HCT116 (cell line): ENCODE measurements around the gene DHX32. TPM values are rescaled to one million over a fixed set of nuclear protein-coding genes. Genes with fewer than 3 reads are reported as not detected.
"Not testable (repeated sequence)": the region's sequence is repeated elsewhere in the genome, so short reads cannot be mapped to it uniquely, and the experiment has no call there.

ENCODE experiments used
- ATAC-seq: fragments of 200-7000 bp; cut with Tn5 transposase; 2 replicates; pipeline ENCODE4 v1.9.1; 2020; ENCODE audit warnings: mild to moderate bottlenecking, moderate library complexity
- BruUV-seq: library from RNA; stranded (reverse); fragments of 400-500 nt; replicated peaks from 2 replicates; lab custom pipeline; 2021; lab: Mats Ljungman, UMichigan
- CTCF ChIA-PET: fragments of 300-600 bp; sonication (Branson Sonifier 250); formaldehyde crosslinking; loops from one replicate; lab custom pipeline; 2021; ENCODE audit warnings: antibody characterized with exemption; lab: Charles Lee
- POLR2A ChIA-PET: fragments of 300-600, 350-600 bp; sonication (Branson Sonifier 250); formaldehyde crosslinking; loops from one replicate; lab custom pipeline; 2021; ENCODE audit warnings: antibody characterized with exemption; lab: Charles Lee
- RAD21 ChIA-PET, 2 experiments: fragments of 300-600 bp; sonication (Branson Sonifier 250); formaldehyde crosslinking; loops; one replicate each; lab custom pipeline; 2023; ENCODE audit warnings: low total read pairs in 2 of 2; ENCODE audit not compliant: uncharacterized antibody in 2 of 2, unreplicated experiment in 2 of 2, low non-redundant PET in 1 of 2; lab: Charles Lee
- DNase-seq: peaks from one replicate; pipeline ENCODE4 v3.0.0-alpha.2; 2010; ENCODE audit warnings: low read depth, low spot score
- H2AFZ ChIP-seq: fragments of 200-600 bp; shearing (Covaris generic), sonication (generic); 2 replicates; pipeline ENCODE4 v1.6.1; 2017; ENCODE audit warnings: low read depth, mixed run types, mixed read lengths, antibody characterized with exemption, low read length; ENCODE audit not compliant: poor library complexity, severe bottlenecking
- H3K27ac ChIP-seq: 2 replicates; pipeline ENCODE4 v1.5.1; 2012; ENCODE audit warnings: low read depth, low read length
- H3K27me3 ChIP-seq: fragments of 200-600 bp; sonication (generic); 2 replicates; pipeline ENCODE4 v1.6.1; 2016; ENCODE audit warnings: mixed run types, low read length, mixed read lengths; ENCODE audit not compliant: insufficient read depth
- H3K36me3 ChIP-seq, 2 experiments: fragments of 200-500 bp in 1 of 2; fragments of 200-600 bp in 1 of 2; sonication (Bioruptor generic) in 1 of 2; sonication (generic) in 1 of 2; 2 replicates each; pipeline versions ENCODE4 v1.5.1 to v1.6.1; 2014 to 2016; ENCODE audit warnings: low read length in 2 of 2, inconsistent platforms in 1 of 2, mixed read lengths in 1 of 2, mixed run types in 1 of 2; ENCODE audit not compliant: insufficient read depth in 2 of 2, control insufficient read depth in 1 of 2
- H3K4me1 ChIP-seq, 2 experiments: fragments of 200-600 bp in 1 of 2; sonication (generic) in 1 of 2; 2 replicates each; pipeline versions ENCODE4 v1.5.1 to v1.6.1; 2012 to 2017; ENCODE audit warnings: low read length in 2 of 2, inconsistent platforms in 1 of 2, mild to moderate bottlenecking in 1 of 2, mixed read lengths in 1 of 2, mixed run types in 1 of 2, moderate library complexity in 1 of 2; ENCODE audit not compliant: insufficient read depth in 2 of 2, control insufficient read depth in 1 of 2
- H3K4me2 ChIP-seq: fragments of 200-600 bp; sonication (generic); 2 replicates; pipeline ENCODE4 v1.6.1; 2017; ENCODE audit warnings: mixed run types, low read length, mixed read lengths
- H3K4me3 ChIP-seq, 2 experiments: fragments of 200-600 bp in 1 of 2; sonication (generic) in 1 of 2; replicated peaks in 1 of 2; 2 replicates each; pipeline ENCODE4 v1.5.1; 2011 to 2016; ENCODE audit warnings: low read length in 2 of 2, control low read depth in 1 of 2, low read depth in 1 of 2, mild to moderate bottlenecking in 1 of 2, mixed read lengths in 1 of 2, mixed run types in 1 of 2
- H3K79me2 ChIP-seq: fragments of 200-600 bp; sonication (generic); 2 replicates; pipeline ENCODE4 v1.6.1; 2017; ENCODE audit warnings: mild to moderate bottlenecking, mixed run types, low read length, moderate library complexity, mixed read lengths; ENCODE audit not compliant: insufficient read depth
- H3K9ac ChIP-seq: fragments of 200-600 bp; sonication (generic); 2 replicates; pipeline ENCODE4 v1.6.1; 2016; ENCODE audit warnings: low read length, mixed read lengths
- H3K9me2 ChIP-seq: fragments of 200-600 bp; sonication (generic), shearing (Covaris generic); 2 replicates; pipeline ENCODE4 v1.6.1; 2017; ENCODE audit warnings: mixed run types, mild to moderate bottlenecking, moderate library complexity; ENCODE audit not compliant: insufficient read depth
- H3K9me3 ChIP-seq, 2 experiments: fragments of 200-500 bp in 1 of 2; fragments of 200-600 bp in 1 of 2; sonication (Bioruptor generic) in 1 of 2; sonication (generic) in 1 of 2; 2 replicates each; pipeline ENCODE4 v1.6.1; 2014 to 2017; ENCODE audit warnings: low read length in 2 of 2, mixed read lengths in 2 of 2, inconsistent platforms in 1 of 2, low read depth in 1 of 2, mild to moderate bottlenecking in 1 of 2, mixed run types in 1 of 2, moderate library complexity in 1 of 2; ENCODE audit not compliant: control insufficient read depth in 1 of 2, insufficient read depth in 1 of 2
- H4K20me1 ChIP-seq: fragments of 200-600 bp; sonication (generic), shearing (Covaris generic); 2 replicates; pipeline ENCODE4 v1.6.1; 2017; ENCODE audit warnings: mixed run types, mild to moderate bottlenecking, moderate library complexity; ENCODE audit not compliant: insufficient read depth
- intact Hi-C: fragments of 100-400 bp; cut with micrococcal nuclease; formaldehyde crosslinking; loops from 2 replicates; pipeline ENCODE4 v1.10.0; 2022
- total RNA-seq: library from RNA; stranded (reverse); gene quantifications from one replicate; pipeline ENCODE4 v1.2.1, GENCODE V29; 2021; ENCODE audit not compliant: unreplicated experiment

The DHX32 gene
- total RNA-seq, 1 experiment from 2014 or later, result 50.9 TPM

DNA sequence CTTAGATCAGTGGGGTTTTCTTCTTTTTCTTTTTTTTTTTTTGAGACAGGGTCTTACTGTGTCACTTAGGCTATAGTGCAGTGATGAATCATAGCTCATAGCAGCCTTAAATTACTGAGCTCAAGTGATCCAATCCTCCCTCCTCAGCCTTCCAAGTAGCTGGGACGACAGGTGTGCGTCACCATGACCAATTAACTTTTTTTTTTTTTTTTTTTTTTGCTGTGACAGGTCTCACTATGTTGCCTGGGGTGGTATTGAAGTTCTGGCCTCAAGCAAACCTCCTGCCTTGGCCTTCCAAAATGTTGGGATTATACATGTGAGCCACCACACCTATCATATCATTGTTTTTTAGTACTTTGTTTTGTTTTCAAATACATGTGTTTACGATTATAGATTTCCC is 28.4 kb upstream of the DHX32 start:
- H3K27me3 ChIP-seq, H3K9me2 ChIP-seq, H3K9me3 ChIP-seq, H4K20me1 ChIP-seq, CTCF ChIA-PET, ATAC-seq, DNase-seq, H3K9ac ChIP-seq, H3K4me1 ChIP-seq, BruUV-seq, POLR2A ChIA-PET, H2AFZ ChIP-seq, H3K79me2 ChIP-seq, H3K36me3 ChIP-seq, H3K4me3 ChIP-seq, RAD21 ChIA-PET, H3K4me2 ChIP-seq, H3K27ac ChIP-seq, intact Hi-C loops: not testable (repeated sequence)

DNA sequence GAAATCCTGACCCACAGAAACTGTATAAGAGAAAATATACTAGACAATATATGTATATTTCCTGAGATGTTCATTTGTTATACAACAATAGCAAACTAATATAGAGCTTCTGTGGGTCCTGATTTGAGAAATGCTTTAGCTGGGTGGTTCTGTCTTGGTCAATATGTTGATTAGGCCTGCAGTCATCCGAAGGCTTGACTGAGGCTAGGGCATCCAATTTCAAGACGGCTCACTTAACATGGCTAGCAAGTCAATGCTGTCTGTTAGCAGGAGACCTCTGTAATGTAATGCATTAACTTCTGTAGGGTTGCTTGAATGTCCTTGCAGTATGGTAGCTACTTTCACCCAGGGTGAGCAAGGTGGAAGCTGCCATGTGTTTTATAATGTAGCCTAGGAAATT is 27.7 kb upstream of the DHX32 start:
- H3K9me2 ChIP-seq, H3K27me3 ChIP-seq, H3K27ac ChIP-seq, H3K4me3 ChIP-seq, H3K4me2 ChIP-seq, H3K79me2 ChIP-seq, H3K4me1 ChIP-seq, CTCF ChIA-PET, POLR2A ChIA-PET, H3K36me3 ChIP-seq, BruUV-seq, RAD21 ChIA-PET, DNase-seq, intact Hi-C loops, H3K9ac ChIP-seq, H4K20me1 ChIP-seq, ATAC-seq, H3K9me3 ChIP-seq, H2AFZ ChIP-seq: not testable (repeated sequence)

DNA sequence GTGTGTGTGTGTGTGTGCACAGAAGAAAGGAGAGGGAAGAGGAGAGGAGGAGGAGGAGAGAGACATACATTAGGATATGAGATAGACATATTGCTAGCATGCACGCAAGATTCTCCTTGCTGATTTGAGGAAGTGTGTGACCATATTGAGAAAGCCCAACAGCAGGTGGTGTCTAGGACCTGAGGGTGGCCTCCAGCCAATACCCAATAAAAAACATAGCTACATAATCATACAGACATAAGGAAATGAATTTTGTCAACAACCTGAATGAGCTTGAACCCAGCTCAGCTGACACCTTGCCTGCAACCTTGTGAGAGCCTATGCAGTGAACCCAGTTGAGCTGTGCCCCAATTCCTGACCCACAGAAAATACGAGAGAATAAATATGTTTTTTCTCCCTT is 26.5 kb upstream of the DHX32 start:
- POLR2A ChIA-PET, DNase-seq, BruUV-seq, H3K27me3 ChIP-seq, H3K27ac ChIP-seq, RAD21 ChIA-PET, H3K9me2 ChIP-seq, ATAC-seq, H3K79me2 ChIP-seq, CTCF ChIA-PET, H3K4me3 ChIP-seq, H3K9me3 ChIP-seq, H3K9ac ChIP-seq, H2AFZ ChIP-seq, H4K20me1 ChIP-seq, H3K4me2 ChIP-seq, intact Hi-C loops, H3K36me3 ChIP-seq: not testable (repeated sequence)
- H3K4me1 ChIP-seq, result peaks cover 13 to 15% of the 10 kb centered on the region in 2 experiments

DNA sequence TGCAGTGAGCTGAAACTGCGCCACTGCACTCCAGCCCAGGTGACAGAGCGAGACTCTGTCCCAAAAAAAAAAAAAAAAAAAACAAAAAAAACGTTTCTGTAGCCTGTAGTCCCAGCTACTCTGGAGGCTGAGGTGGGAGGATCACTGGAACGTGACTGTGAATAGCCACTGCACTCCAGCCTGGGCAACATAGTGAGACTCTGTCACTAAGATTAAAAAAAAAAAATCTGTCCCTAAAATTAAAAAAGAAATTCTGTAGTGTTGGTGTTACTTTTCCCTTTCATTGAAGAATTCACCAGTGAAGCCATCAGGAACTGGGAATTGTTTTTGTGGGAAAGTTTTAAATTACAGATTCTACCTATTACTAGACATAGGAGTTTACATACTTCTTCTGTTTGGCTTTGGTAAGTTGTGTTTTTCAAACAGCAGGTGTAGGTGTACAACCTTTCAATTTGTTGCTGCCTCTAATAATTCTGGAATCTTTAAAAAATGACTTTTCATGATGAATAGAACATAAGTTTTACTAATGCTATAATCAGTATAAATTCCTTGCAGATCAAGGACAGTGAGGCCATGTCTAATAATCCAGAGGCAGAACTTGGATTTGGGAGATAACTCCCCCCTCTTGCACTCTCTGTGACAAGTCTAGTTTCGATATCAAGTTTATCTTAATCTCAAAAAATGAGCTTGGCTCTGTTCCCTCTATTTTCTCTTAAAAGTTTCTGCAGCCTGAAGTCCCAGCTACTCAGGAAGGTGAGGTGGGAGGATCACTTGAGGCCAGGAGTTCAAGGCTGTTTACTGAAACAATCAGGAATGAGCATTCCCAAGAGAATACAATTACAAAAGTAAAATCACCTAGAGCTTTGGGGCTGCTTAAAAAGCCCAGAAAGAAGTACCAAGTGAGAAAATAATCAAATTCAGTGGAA is 24.2 kb upstream of the DHX32 start:
- H3K9ac ChIP-seq, POLR2A ChIA-PET, H3K9me3 ChIP-seq, H3K79me2 ChIP-seq, H3K27ac ChIP-seq, H3K4me2 ChIP-seq, RAD21 ChIA-PET, ATAC-seq, H3K36me3 ChIP-seq, H4K20me1 ChIP-seq, H2AFZ ChIP-seq, DNase-seq, intact Hi-C loops, BruUV-seq, H3K27me3 ChIP-seq, H3K4me3 ChIP-seq, H3K9me2 ChIP-seq: not testable (repeated sequence)
- H3K4me1 ChIP-seq, result peaks cover 27 to 37% of the 10 kb centered on the region in 2 experiments
- CTCF ChIA-PET, result interaction anchor here (1.0 kb wide), 1 partner anchor 29 kb away, joined by 4 read pairs; no protein-coding TSS in a partner anchor
